Activated CD8-positive, alpha-beta T cell treated with anti-CD3 and anti-CD28 coated beads for 36 hours (primary cell): Measurements from ENCODE around the gene PRR3. TPM values are rescaled to one million over a fixed set of nuclear protein-coding genes. Genes with fewer than 3 reads are reported as not detected.
A peak's percentile ranks its signal among the peaks of the same experiment; 100 is the strongest.

Experiments
- ATAC-seq: fragments of 200-7000 bp; cut with Tn5 transposase; one replicate; pipeline ENCODE4 v1.10.0; 2021; ENCODE audit warnings: mild to moderate bottlenecking, moderate library complexity
- CTCF ChIA-PET: fragments of 350-600 bp; sonication (Branson Sonifier 250); formaldehyde crosslinking; loops from one replicate; lab custom pipeline; 2021; ENCODE audit warnings: antibody characterized with exemption; lab: Charles Lee
- POLR2A ChIA-PET: fragments of 350-600 bp; sonication (Branson Sonifier 250); formaldehyde crosslinking; loops from one replicate; lab custom pipeline; 2021; ENCODE audit warnings: antibody characterized with exemption; lab: Charles Lee
- DNase-seq: peaks from one replicate; pipeline ENCODE4 v3.0.0-alpha.2; 2020
- H3K27ac Mint-ChIP-seq: one replicate; pipeline ENCODE4 v1.8.0; 2021; ENCODE audit warnings: mild to moderate bottlenecking, mixed read lengths
- H3K27me3 Mint-ChIP-seq: one replicate; pipeline ENCODE4 v1.8.0; 2021; ENCODE audit warnings: mixed read lengths
- H3K36me3 Mint-ChIP-seq: one replicate; pipeline ENCODE4 v1.8.0; 2021; ENCODE audit warnings: low read depth, mixed read lengths
- H3K4me1 Mint-ChIP-seq: one replicate; pipeline ENCODE4 v1.8.0; 2021; ENCODE audit warnings: low read depth, mixed read lengths
- H3K4me3 Mint-ChIP-seq: one replicate; pipeline ENCODE4 v1.8.0; 2021; ENCODE audit warnings: mild to moderate bottlenecking, moderate library complexity, mixed read lengths
- H3K9me3 Mint-ChIP-seq: one replicate; pipeline ENCODE4 v1.8.0; 2021; ENCODE audit warnings: mixed read lengths
- intact Hi-C: fragments of 100-400 bp; cut with micrococcal nuclease; formaldehyde crosslinking; loops from one replicate; pipeline ENCODE4 v1.10.0; 2022
- total RNA-seq, 2 experiments: library from RNA; stranded (reverse); gene quantifications; one replicate each; pipeline ENCODE4 v1.2.3, GENCODE V29; 2021
- TF ChIP-seq, protein P1 (sequence below): fragments of 200-600 bp; IDR thresholded peaks from one replicate; pipeline ENCODE4 v1.8.0; 2022; ENCODE audit warnings: antibody characterized with exemption, mild to moderate bottlenecking

PRR3 gene
- total RNA-seq, 2 experiments from 2014 or later = 23.0 to 24.6 TPM

DNA sequence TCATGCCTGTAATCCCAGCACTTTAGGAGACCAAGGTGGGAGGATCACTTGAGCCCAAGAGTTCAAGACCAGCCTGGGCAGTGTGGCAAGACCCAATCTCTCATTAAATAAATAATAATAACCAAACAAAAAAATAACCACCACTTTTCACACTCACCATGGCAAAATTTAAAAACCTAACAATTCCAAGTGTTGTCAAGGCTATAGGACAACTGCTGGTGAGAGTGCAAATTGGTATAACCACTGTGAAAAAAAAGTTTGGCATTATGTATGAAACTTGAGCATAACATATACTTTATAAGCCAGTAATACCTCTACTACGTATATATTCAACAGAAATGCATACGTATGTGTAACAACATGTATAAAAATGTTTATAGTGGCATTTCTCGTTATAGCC, 3.8 kb downstream of the PRR3 start:
- no peaks in the 10 kb centered on the region for H3K27me3 Mint-ChIP-seq
- no peak for ATAC-seq

DNA sequence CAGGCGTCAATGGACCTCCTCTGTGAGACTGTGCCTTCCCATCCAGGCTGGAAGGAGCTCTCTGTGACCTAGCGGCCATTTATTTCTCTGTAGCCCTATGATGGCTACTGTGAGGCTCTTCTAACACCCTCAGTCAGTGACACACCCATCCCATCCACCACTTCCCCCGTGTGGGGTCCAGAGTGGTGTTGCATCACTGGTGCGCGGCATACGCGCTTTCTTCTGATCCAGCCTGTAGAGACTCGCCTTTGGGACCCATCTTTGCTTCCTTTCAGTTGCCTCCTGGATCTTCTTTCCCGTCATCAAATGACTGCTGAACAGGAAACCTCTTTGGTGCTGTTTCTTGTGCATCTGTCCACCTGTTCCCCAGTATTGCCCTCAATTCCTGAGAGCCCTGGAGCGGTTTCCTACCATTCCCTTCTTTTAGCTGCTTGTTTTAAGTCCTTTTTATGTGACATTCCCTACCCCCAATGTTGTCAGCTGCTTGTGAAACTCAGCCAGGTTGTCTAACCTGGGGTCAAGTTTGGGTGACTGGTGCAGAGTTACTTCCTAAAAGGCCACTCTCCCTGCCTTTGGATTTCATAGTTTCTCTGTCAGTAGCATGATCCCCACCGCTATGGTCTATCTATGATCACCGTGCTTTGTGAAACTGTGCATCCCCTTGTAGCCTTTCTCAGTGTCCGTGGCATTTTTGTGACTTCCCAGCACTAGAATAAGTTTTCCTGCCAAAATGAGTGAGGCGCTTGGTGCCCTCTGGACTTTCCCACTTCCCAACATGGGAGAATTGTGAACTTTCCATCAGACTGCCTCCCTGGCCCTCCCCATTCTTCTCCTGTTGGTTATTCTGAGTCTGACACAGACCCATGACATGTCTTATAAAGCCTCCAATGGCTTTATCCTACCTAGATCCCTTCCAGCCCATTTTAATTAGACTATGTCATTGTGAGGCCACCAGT, 5.7 kb downstream of the PRR3 start:
- Mint-ChIP-seq H3K4me1 (peaks cover 34% of the 10 kb centered on the region), H3K36me3 (peaks cover 40% of the 10 kb centered on the region), H3K27me3 (no peaks in the 10 kb centered on the region), H3K27ac (peak overlapping the region; percentile 26), H3K9me3 (no peaks in the 10 kb centered on the region), H3K4me3 (no peak overlapping the region)
- ChIA-PET POLR2A (interaction anchor here (0.7 to 1.8 kb wide), 6 partner anchors 8 to 267 kb away, joined by 3 to 6 read pairs (median 4); partner anchors contain the start of gene ABCF1), CTCF (interaction anchor here (0.6 to 7.2 kb wide), 3 partner anchors 20 to 31 kb away, joined by 3 to 49 read pairs (median 4); no protein-coding TSS in a partner anchor)
- intact Hi-C loops = no loop called here
- DNase-seq (no peak), ATAC-seq (no peak)
- TF ChIP-seq, protein P1, sequence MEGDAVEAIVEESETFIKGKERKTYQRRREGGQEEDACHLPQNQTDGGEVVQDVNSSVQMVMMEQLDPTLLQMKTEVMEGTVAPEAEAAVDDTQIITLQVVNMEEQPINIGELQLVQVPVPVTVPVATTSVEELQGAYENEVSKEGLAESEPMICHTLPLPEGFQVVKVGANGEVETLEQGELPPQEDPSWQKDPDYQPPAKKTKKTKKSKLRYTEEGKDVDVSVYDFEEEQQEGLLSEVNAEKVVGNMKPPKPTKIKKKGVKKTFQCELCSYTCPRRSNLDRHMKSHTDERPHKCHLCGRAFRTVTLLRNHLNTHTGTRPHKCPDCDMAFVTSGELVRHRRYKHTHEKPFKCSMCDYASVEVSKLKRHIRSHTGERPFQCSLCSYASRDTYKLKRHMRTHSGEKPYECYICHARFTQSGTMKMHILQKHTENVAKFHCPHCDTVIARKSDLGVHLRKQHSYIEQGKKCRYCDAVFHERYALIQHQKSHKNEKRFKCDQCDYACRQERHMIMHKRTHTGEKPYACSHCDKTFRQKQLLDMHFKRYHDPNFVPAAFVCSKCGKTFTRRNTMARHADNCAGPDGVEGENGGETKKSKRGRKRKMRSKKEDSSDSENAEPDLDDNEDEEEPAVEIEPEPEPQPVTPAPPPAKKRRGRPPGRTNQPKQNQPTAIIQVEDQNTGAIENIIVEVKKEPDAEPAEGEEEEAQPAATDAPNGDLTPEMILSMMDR = no peak

More for the DNA sequence above, 3.8 kb downstream of the PRR3 start:
- TF ChIP-seq, protein P1 = no peak
- peaks cover 30% of the 10 kb centered on the region for H3K4me1 Mint-ChIP-seq
- no peaks in the 10 kb centered on the region for H3K9me3 Mint-ChIP-seq
- H3K27ac Mint-ChIP-seq = no peak overlapping the region
- CTCF ChIA-PET = interaction anchor here (1.3 to 7.2 kb wide), 2 partner anchors 18 to 107 kb away, joined by 3 to 49 read pairs; no protein-coding TSS in a partner anchor
- peaks cover 45% of the 10 kb centered on the region for H3K36me3 Mint-ChIP-seq
- POLR2A ChIA-PET = interaction anchor here (0.6 to 1.2 kb wide), 2 partner anchors 10 to 96 kb away, joined by 3 to 4 read pairs; no protein-coding TSS in a partner anchor
- intact Hi-C loops = no loop called here
- no peak for DNase-seq
- H3K4me3 Mint-ChIP-seq = no peak overlapping the region

DNA sequence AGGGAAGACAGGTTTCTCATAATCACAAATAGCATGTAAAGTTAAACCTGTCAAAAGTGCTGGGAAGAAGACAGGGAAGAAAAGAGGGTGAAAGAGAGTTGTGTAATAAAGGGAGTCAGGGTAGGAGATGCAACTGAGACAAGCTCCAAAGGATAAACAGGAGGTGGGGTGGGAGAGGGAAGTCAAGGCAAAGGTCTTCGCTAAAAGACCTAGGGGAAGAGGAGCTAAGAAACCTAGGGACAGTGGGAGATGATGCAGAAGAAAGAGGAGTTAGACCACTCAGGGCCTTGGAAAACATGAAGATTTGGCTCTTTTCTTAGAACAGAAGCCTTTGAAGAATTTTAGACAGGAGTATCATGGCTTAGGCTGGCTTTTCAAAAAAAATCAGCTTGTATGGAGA, 7.0 kb downstream of the PRR3 start:
- no peak for DNase-seq
- POLR2A ChIA-PET = interaction anchor here (1.4 to 1.7 kb wide), 4 partner anchors 34 to 68 kb away, joined by 3 to 6 read pairs (median 4); no protein-coding TSS in a partner anchor
- Mint-ChIP-seq H3K27ac (peak overlapping the region; percentile 17), H3K9me3 (no peaks in the 10 kb centered on the region), H3K4me3 (no peak overlapping the region), H3K27me3 (no peaks in the 10 kb centered on the region), H3K4me1 (peaks cover 35% of the 10 kb centered on the region), H3K36me3 (peaks cover 33% of the 10 kb centered on the region)
- intact Hi-C loops = no loop called here
- no peak for ATAC-seq
- TF ChIP-seq, protein P1 = no peak
- CTCF ChIA-PET = interaction anchor here (0.8 to 7.2 kb wide), 5 partner anchors 21 to 80 kb away, joined by 3 to 49 read pairs (median 3); no protein-coding TSS in a partner anchor

DNA sequence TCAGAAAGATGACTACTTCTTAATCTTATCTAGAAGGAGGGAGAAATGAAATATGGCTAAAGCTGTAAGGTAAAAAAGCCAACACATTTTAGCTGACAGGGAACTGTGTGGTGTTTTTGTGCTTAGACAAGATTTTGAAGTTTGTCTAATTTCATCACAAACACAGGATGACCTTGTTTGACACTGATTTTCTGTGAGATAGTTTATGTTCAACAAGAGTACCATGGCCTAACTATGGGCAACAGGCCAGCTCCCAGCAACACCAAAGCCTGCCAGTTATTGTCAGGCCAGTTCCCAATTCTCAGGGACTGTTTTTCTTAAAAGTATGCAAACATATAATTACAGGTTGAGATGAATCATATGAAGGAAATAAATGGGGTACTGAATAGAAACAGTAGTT, 8.7 kb downstream of the PRR3 start:
- no peak for DNase-seq
- CTCF ChIA-PET = interaction anchor here (1.2 to 7.2 kb wide), 7 partner anchors 17 to 112 kb away, joined by 3 to 49 read pairs (median 5); no protein-coding TSS in a partner anchor
- ATAC-seq = no peak
- Mint-ChIP-seq H3K9me3 (no peaks in the 10 kb centered on the region), H3K27me3 (no peaks in the 10 kb centered on the region), H3K36me3 (peaks cover 25% of the 10 kb centered on the region), H3K27ac (no peak overlapping the region), H3K4me3 (no peak overlapping the region), H3K4me1 (peaks cover 38% of the 10 kb centered on the region)
- POLR2A ChIA-PET = interaction anchor here (0.6 to 3.0 kb wide), 5 partner anchors 9 to 154 kb away, joined by 3 to 18 read pairs (median 3); partner anchors contain the start of genes GNL1, PRR3 and TUBB
- intact Hi-C loops = no loop called here
- TF ChIP-seq, protein P1 = no peak
